Measurements from ENCODE around the gene SERPING1.

Gene SERPING1

DNA sequence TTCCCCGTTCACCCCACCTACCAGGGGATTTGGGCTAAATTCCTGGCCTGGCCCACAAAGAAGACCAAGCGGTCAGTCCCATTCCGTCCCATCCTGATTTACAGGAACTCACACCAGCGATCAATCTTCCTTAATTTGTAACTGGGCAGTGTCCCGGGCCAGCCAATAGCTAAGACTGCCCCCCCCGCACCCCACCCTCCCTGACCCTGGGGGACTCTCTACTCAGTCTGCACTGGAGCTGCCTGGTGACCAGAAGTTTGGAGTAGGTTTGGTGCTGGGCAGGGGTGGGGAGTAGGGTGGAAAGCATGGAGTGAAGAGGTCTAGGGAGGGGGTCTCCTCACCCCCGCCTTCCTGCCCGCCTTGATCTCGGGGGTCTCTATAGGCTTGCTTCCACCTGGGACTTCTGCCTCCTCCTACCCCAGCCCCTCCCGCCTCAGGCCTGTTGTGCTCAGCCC is at the start of gene SERPING1:
Gene SERPING1, plus strand, starts transcription at position 225 of the 455 bp plus-strand sequence. CDS start 586 bp downstream, outside the sequence.
- no peak for DNase-seq

DNA sequence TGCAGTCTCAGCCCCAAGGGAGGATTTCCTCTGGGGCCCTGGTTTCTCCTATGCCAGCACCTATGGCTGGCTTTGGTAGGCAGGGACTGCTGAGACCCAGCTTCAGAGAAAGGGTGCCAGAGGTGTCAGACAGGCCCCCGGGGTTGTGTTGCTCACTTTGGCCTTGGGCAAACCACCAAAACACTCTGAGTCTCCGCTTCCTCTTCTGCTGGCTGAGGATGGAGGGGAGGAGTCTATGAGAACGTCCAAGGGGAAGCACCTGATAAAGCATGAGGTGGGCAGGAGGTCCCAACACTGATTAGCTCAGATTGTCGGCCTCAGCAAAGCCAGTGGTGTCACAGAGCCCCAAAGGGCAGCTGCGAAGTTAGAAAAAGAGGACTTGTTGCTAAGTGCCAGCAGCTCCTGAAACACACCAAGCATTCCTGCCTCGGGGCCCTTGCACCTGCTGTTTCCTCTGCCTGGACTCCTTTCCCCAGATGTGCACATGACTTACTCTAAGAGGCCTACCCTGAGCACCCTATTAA is 49.6 kb upstream of the SERPING1 start:
- DNase-seq: no peak

DNA sequence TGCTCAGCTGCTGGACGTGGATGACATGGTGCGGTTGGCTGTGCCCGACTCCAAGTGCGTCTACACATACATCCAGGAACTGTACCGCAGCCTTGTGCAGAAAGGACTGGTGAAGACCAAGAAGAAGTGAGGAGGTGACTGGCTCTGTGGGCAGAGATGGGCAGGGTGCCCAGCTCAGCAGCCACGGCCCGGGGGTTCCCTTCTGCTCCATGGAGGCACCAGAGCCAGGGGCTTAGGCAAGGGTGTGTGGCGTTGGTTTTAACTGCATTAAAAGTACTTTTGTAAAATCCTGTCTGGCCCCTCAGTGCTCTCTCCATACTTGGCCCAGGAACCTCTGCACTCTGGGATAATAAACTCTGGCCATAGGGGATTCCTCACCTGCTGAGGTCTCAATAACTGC is 47.5 kb upstream of the SERPING1 start:
- DNase-seq: no peak

DNA sequence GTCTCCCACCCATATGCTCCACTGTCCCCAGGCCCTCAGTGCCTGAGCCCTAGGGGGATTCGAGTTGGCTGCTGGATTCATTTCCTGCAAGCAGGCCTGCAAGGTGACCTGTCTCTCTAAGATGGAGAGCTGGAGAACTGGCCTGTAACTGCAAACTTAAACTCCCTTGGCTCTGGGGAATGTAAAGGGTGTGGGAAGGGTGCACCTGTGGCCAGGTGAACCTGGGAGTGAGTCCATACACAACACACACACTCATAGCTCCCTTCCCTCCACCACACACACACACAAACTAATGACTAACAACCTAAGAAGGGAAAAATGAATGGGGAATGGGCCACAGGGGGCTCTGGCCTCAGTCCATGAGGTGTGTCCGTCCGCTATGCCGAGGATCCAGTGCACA is 45.5 kb upstream of the SERPING1 start:
- DNase-seq: no peak

DNA sequence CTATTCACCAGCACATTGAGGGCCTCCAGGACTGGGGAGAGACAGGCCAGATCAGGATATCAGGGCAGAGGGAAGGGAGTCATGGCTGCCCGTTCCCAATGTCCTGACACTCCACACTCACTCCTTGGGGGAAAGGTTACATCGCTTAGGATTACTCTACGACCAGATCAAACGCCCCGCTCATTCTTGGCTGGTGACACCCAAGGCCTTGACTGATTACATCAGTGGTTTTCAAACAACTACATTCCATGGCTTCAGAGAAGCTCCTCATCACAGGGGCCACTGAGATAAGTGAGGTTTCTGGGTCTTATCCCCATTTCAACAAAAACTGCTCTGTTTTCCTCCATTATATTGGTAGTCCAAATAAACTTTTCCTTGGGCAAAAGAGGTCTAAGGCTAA is 45.0 kb upstream of the SERPING1 start:
- no peak for DNase-seq

DNA sequence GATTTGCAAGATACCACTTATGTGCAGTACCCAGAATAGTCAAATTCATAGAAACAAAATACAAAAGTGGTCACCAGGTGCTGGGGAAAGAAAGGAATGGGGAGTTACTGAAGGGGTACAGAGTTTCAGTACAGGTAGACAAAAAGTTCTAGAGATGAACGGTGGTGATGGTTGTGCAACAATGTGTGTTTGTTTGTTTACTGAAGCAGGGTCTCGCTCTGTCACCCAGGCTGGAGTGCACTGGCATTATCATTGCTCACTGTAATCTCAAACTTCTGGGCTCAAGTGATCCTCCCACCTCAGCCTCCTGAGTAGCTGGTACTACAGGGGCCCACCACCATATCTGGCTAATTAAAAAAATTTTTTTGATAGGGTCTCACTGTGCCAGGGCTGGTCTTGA is 42.1 kb upstream of the SERPING1 start:
- DNase-seq: no peak

DNA sequence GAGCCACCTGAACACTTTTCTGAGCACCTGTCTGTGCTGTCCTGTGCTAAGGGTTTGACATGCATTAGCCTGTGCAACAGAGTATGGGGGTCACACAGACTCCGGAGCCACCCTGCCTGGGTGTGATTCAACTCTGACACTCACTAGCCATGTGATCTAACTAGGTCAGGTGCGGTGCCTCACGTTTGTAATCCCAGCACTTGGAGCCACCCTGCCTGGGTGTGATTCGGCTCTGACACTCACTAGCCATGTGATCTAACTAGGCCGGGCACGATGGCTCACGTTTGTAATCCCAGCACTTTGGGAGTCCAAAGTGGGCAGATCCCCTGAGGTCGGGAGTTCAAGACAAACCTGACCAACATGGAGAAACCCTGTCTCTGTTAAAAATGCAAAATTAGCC is 41.4 kb upstream of the SERPING1 start:
- no peak for DNase-seq

DNA sequence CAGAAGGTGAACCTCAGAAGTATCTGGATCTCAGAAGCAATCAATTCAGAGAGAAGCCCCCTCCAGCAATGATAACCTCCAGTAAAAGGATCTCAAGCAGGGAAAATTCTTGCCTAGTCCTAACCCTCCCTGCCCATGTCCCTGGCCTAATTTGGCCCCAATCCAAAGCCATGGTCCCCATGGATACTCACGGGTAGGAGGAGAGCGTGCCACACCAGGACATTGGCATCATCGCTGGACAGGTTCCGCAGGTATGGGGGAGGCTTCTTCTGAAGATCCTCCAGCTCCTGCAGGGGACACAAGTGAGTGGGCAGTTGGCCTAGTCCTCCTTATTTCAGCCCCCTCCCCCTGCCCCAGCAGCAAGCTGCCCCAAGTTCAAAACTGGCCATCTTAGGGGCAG is 37.3 kb upstream of the SERPING1 start:
- DNase-seq: no peak

DNA sequence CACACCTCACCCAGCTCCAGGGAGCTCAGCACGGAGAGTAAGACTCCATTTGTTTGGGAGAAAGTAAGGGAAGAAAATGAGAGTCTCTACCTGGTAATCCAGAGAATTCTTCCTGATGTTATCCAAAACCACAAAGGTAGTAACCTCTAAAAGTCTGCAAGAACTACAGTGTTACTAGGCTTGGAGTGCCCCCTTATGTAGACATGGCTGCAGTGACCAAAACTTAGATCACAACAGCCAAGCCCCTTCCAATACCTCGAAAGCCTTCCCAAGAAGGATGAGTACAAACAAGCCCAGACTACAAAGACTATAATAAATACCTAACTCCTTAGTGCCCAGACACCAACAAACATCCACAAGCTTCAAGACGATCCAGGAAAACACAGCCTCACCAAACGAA is 34.9 kb upstream of the SERPING1 start:
- no peak for DNase-seq

DNA sequence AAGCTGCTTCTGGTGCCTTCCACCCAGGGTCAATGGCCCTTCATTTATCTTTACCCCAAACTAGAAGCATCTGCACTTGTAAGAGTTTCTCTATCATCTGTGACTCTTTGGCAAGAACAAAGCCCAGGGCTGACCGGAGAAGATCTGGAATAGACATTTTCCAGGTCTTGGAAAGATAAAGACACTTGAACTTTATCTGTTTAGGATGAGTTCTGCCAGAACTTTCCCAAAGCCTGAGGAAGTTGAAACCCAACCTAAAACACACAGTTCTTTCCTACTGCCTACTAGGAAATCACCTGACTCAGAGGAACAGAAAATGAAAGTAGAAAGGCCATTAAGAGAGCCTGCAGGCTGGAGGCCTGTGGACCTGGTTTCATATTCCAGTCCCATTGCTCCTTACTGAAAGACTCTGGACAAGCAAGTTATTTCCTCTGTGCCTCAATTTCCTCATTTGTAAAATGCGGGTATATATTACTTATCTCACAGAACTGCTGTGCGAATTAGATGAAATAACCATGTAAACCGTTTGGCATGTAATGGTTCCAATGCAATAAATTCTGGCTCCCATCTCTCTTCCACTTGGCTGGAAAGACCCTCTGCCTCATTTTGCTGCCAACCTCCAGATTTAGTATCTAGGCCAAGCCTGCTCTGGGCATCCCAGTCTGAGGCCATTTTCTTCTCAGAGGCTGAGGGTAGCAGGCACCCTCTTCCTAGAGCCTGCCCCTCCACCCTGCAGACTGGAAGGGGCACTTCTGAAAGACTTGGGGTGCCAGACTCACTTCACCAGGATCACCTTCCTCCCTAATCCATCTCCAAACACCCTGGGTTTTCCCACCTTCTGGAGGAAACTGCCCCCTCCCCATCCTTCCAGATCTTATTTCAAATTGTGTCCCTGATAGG is 31.2 kb upstream of the SERPING1 start:
- no peak for DNase-seq

DNA sequence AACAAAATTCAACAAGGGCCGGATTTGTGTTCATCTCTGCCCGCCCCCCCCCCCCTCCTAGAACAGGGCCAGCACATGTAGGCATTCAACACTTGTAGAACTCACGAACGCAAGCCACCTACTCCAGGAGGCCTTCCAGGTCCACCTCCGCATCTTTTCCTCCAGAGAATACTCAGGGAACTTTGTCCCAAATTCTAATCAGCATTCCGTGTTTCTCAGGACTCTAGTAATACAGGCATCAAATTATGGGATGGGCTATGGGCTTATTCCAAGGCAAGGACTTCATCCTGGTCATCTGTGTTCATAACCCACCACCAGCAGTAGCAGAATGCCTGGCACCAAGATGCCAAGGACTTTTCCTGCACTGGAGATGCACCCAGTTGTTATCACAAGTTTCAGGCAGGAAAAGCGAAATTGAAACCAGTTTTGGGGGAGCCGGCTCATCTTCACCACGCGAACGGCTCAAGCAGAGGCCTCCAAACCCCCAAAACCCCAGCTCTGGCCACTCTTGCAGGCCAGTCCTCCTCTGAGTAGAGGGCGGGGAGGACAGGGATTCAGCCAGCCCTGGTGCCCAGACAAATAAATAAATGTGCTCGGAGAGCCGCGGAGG is 30.5 kb upstream of the SERPING1 start:
- DNase-seq: no peak

DNA sequence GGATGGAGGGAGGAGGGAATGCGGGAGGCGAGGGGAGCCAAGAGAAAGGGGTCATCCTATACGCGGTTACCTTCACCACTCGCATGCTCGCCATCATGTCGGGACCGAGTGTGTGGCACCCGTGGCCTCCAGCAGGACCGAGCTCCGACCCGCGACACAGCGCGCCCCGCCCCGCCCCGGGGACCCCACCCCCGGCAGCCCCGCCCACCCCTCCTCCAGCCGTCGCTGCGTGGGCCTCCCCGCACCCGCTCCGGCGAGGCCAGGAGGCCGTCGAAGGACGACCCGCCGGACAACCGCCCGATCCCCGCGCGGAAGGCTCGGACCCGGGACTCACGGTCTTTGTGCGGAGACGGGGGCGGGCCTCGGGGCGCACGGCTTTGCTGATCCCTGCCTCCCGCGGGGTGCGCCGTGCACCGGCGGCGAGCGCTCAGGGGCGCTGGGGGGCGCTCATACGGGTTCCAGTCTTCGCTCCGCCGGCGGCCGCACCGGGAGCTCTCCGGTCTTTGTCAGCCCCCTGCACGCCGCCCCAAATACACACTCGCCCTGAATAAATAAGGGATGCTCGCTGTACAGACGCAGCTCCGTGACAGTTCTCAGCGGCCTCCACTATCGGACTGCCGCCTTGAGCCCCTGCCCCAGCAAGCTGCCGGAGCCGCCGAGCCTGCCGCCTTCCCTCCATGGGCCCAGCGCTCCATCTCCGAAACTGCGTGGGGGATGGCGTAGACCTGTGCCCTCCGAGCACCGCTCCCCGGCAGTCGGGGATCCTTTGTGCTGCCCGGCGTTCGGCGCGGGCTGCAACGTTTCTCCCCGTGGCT is 29.8 kb upstream of the SERPING1 start, which contains the start of gene UBE2L6:
Gene UBE2L6, minus strand, starts transcription at position 158 of the 815 bp plus-strand sequence. Its CDS starts 61 bp downstream, at position 97.
- peak; percentile 59 for DNase-seq

DNA sequence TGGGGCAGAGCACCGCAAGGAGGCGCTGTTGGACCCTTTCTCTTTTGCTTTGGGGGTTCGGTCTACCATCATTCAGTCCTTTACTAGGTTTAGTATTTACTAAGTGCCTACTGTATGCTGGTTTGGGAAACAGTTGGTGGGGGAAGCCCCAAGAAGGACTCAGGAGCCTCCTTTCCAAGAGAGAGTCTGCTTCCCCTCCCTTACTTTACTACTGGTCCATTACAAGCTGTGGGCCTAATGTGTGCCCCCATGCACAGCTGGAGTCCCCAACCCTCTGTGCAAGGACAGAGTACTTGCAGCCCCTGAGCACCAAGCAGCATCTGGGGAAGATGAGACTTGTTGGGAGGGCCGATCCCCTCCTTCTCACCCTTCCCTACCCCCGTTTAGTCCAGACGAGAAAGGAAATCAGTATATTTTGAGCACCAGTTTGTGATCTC is 29.1 kb upstream of the SERPING1 start:
- no peak for DNase-seq

DNA sequence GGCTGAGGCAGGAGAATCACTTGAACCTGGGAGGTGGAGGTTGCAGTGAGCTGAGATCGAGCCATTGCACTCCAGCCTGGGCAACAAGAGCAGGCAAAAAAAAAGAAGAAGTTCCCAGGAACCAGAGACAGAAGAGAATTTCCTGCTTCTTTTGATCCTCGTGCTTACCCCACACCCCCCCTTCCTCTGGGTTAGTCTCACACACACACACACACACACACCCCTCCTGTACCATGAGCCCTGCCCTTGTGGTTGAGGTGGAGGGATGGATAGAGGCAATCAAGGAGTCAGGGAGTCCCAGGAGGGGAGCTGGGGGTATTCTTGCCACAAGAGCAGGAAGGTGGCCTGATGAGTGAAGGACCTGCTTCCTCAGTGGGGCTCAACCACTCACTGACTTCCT is 25.9 kb upstream of the SERPING1 start:
- DNase-seq: no peak

DNA sequence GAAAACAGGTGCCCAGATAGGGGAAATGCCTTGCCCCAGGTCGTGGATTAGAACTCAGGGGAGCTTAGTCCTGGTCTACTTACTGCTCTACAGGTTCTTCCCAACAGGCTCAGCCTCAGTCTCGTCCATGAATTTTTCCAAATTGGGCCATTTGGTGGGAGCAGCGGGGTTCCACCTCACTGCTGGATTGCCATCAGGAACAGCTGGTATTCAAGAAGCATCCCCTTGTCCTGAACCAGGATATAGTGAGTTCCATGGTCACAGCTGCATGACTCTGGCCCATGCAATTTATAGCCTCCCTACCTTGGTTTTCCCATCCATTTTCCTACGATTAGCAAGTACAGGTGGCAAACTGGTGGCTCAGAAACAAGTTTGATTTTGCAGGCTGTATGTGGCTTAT is 23.4 kb upstream of the SERPING1 start:
- no peak for DNase-seq

DNA sequence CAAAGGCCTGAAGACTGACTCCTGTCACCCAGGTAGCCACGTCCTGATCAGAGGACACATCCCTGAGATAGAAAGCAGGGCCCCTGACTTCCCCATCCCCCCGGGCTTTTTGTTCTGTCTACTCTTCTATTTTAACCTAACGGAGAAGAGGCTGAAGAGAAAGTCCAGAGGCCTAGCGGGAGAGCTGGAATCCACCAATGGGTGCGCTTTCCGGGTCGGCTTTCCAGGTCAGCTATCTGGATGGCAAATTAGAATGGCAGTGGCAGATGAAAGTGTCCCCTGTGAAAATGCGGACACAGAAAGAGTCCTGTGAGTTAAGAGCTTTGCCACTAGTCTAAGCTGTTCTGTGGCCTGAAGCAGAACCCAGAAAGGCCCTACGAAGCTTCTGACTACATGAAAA is 13.1 kb upstream of the SERPING1 start:
- no peak for DNase-seq

DNA sequence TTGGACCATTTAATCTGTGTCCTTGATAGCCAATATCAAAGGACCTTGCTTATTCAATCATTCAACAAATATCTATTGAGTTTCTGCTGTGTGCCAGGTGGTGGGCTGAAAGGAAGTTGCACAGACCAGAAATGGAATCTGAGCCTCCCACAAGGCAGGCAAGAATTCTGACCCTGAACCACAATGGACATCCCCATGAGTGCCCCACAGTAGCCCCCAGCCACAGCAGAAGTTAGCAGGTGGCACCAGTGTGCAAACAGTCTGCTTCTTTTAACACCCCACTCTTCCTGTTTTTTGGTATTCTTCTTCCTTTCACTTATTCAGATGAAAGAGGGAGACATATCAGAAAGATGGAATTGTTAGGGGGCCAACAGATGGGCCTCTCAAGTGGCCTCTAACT is 12.2 kb upstream of the SERPING1 start:
- DNase-seq: no peak

DNA sequence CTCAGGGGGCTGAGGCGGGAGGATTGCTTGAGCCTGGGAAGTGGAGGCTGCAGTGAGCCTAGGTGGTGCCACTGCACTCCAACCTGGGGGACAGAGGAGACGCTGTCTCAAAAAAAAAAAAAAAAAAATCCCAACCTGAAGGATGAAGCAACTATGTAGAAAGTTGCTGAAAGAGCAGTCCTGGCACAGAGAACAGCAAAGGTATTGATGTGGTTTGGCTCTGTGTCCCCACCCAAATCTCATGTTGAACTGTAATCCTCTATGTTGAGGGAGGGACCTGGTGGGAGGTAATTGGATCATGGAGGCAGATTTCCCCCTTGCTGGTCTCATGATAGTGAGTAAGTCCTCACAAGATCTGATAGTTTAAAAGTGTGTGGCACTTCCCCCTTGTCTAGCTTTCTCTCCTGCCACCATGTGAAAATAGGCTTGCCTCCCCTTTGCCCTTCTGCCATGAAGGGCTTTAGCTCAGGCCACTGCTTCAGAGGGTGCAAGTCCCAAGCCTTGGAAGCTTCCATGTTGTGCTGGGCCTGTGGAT is 10.7 kb upstream of the SERPING1 start:
- DNase-seq: no peak

DNA sequence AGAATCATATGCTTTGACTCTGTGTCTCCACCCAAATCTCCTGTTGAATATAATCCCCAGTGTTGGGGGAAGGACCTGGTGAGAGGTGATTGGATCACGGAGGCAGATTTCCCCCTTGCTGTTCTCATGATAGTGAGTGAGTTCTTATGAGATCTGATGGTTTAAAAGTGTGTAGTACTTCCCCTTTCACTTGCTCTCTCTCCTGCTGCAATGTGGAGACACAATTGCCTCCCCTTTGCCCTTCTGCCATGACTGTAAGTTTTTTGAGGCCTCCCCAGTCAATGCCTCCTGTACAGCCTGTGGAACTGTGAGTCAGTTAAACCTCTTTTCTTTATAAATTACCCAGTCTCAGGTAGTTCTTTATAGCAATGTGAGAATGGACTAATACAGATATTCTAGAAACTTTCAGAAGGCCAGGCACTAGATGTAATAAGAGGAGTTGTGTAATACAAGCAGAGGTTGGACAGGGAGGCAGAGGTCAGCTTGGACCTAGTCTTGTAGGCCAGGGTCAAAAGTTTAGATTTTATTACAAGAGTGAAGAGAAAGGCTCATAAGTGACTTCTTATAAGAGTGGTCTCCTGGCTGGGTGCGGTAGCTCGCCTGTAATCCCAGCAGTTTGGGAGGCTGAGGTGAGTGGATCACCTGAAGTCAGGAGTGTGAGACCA is 9.3 kb upstream of the SERPING1 start:
- DNase-seq: no peak

DNA sequence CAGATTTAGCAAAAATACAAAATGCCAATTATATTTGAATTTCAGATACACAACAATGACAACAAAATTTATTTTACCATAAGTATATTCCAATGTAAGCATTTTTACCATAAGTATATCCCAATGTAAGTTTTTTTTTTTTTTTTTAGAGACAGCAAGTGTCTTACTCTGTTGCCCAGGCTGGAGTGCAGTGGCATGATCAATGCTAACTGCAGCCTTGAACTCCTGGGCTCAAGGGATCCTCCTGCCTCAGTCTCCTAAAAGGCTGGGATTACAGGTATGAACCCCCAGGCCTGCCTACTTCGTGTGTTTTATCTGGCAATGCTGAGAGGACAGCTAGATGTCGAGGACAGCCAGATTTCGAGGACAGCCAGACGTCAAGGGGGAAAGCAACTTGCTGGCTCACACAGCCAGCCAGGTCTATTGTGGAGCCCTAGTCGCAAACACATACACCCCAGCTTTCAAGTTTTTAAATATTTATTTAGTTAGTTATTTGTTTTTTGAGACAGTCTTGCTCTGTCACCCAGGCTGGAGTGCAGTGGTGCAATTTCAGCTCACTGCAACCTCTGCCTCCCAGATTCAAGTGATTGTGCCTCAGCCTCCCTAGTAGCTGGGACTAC is 1.1 kb upstream of the SERPING1 start:
- DNase-seq: no peak

DNA sequence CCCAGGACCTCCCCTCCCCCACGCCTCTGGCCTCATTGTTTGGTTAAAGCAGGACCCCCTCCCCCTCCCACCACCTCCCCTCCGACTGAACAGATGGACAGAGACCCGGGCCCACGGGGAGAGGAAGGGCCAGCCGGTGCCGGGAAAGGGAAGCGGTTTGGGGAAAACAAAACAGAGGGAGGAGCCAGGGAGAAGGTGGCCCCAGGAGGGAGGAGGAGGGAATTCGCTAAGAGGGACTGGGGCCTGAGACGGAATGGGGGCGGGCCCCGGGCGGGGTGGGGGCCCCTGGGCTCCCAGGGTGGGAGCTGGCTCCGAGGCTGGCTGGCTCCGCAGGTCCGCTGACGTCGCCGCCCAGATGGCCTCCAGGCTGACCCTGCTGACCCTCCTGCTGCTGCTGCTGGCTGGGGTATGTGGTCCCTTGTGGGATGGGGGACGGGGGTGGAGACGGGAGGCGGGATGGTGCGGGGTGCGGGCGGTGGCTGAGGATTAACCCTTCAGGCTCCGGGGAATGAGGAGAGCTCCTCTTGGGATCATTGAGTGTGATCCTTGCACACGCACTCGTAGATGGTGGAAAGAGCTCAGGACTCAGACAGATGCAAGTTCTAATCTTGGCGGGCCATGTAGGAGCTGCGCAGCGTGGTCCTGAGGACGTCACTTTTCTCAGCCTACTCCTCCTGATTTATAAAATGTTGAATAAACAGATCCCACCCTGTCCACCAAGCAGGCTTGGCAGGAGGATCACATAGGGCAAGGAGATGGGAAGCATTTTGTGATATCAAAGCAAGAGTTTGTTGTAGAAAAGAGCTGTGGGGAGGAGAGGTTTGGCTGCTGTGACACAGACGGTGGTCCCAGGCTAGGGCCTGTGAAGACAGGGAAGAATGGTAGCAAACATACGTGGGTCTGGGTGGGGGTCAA is 688 bp downstream of the SERPING1 start:
- no peak for DNase-seq
